ENCODE measurements around the gene XRCC3. TPM values are rescaled to one million over a fixed set of nuclear protein-coding genes. Genes with fewer than 3 reads are reported as not detected.

Gene XRCC3
- total and polyA plus RNA-seq, 2 donors (not counting 3 experiments of a cell fraction or from before 2014, with no cell fraction given) = 13.6 to 27.2 TPM

DNA sequence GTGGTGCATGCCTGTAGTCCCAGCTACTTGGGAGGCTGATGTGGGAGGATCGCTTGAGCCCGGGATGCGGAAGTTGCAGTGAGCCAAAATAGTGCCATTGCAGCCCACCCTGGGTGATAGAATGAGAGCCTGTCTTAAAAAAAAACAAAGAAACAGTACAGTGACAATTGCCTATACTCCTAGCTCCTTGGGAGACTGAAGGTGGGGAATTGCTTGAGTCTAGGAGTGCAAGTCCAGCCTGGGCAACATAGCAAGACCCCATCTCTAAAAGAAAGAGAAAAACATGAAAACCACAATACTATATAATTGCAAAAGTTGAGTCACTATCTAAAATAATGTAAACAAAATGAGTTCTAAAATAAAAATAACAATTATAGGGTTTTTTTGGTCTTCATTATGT, 66.2 kb downstream of the XRCC3 start:
- no peaks in the 10 kb centered on the region for H3K27me3 ChIP-seq (ENCODE audit: control insufficient read depth in 2 of 2, insufficient read depth in 2 of 2, low read length in 2 of 2)
- H3K9me3 ChIP-seq (replicated peaks; ENCODE audit: control insufficient read depth, insufficient read depth, low read length) = no peaks in the 10 kb centered on the region
- no peaks in the 10 kb centered on the region for H3K4me1 ChIP-seq (ENCODE audit: control insufficient read depth, extremely low read depth, insufficient read depth, low read length)
- no peak for DNase-seq (ENCODE audit: low read depth, low spot score)
- no peak overlapping the region for H3K4me2 ChIP-seq (ENCODE audit: insufficient read depth, low read length)
- peaks cover 97% of the 10 kb centered on the region for H3K79me2 ChIP-seq (ENCODE audit: control insufficient read depth, insufficient read depth, low read length)
- no peak overlapping the region for H3K4me3 ChIP-seq (replicated peaks in 1 of 3; ENCODE audit: insufficient read depth in 1 of 3, low read depth in 1 of 3, low read length in 3 of 3)
- H3K9me1 ChIP-seq (replicated peaks; ENCODE audit: control insufficient read depth, extremely low read depth, insufficient read depth, low read length) = no peaks in the 10 kb centered on the region
- BruUV-seq (replicated peaks) = no TSS peak
- ChIA-PET CTCF (interaction anchor here (0.7 kb wide), 1 partner anchor 18 kb away, joined by 3 read pairs; no protein-coding TSS in a partner anchor), POLR2A (interaction anchor here (0.6 kb wide), 1 partner anchor 21 kb away, joined by 5 read pairs; no protein-coding TSS in a partner anchor)
- intact Hi-C loops (cut with micrococcal nuclease) (no loop called here), dilution Hi-C loops (cut with MboI; ENCODE audit: extremely low pct_ligation_motif_present, low sequenced_read_pairs) (no loop called here)
- H4K20me1 ChIP-seq (replicated peaks; ENCODE audit: control insufficient read depth, extremely low read depth, insufficient read depth, low read length) = peaks cover 4% of the 10 kb centered on the region
- no peak overlapping the region for H3K9ac ChIP-seq (replicated peaks; ENCODE audit: extremely low read depth, insufficient read depth, low read length)
- FAIRE-seq = peak; percentile 67
- H3K36me3 ChIP-seq (ENCODE audit: control insufficient read depth in 2 of 2, extremely low read depth in 1 of 2, insufficient read depth in 2 of 2, low read length in 2 of 2) = peaks cover 0 to 3% of the 10 kb centered on the region in 2 experiments
- no peak overlapping the region for H2AFZ ChIP-seq (ENCODE audit: low read depth, low read length)
- TF ChIP-seq POLR2AphosphoS5 (IDR thresholded peaks at IDR 0.05; ENCODE audit: insufficient read depth, low read depth, low read length) = no peak
- no peak overlapping the region for H3K27ac ChIP-seq (ENCODE audit: insufficient read depth, low read depth, low read length)

Small RNAs within 50 kb of the gene (small RNA-seq; reads per million reads assigned to genes)
- gene RF00019 (ENCODE audit: insufficient read depth, insufficient read length, low read depth, low replicate concordance) = not detected

Other genes with a start within 250 kb of the XRCC3 start
- gene CKB, start 192.6 kb downstream of the XRCC3 start, total RNA-seq = 2.4 and 4.0 TPM in 2 replicates
- 6.9 and 10.0 TPM in 2 replicates for gene CKB, start 192.6 kb downstream of the XRCC3 start, polyA plus RNA-seq
- gene TRMT61A, start 186.3 kb downstream of the XRCC3 start, total RNA-seq = 6.8 and 7.5 TPM in 2 replicates
- gene TRMT61A, start 186.3 kb downstream of the XRCC3 start, polyA plus RNA-seq = 10.6 and 12.8 TPM in 2 replicates
- gene BAG5, start 152.8 kb downstream of the XRCC3 start, total RNA-seq = 28.4 and 32.5 TPM in 2 replicates
- gene BAG5, start 152.8 kb downstream of the XRCC3 start, polyA plus RNA-seq = 5.0 and 6.3 TPM in 2 replicates
- 46.4 and 52.6 TPM in 2 replicates for gene COA8, start 152.5 kb downstream of the XRCC3 start, total RNA-seq
- gene COA8, start 152.5 kb downstream of the XRCC3 start, polyA plus RNA-seq = 9.6 and 19.1 TPM in 2 replicates
- 233 and 240 TPM in 2 replicates for gene KLC1, start 86.2 kb downstream of the XRCC3 start, total RNA-seq
- 124 and 128 TPM in 2 replicates for gene KLC1, start 86.2 kb downstream of the XRCC3 start, polyA plus RNA-seq
- 54.5 and 55.8 TPM in 2 replicates for gene ZFYVE21, start 359 bp upstream of the XRCC3 start, total RNA-seq
- 98.3 and 126 TPM in 2 replicates for gene ZFYVE21, start 359 bp upstream of the XRCC3 start, polyA plus RNA-seq
- gene PPP1R13B, start 132.1 kb upstream of the XRCC3 start, total RNA-seq = 29.3 and 30.0 TPM in 2 replicates
- gene PPP1R13B, start 132.1 kb upstream of the XRCC3 start, polyA plus RNA-seq = 10.0 and 10.7 TPM in 2 replicates
- 0.83 and 1.4 TPM in 2 replicates for gene TDRD9, start 213.0 kb upstream of the XRCC3 start, total RNA-seq
- 0.52 and 0.57 TPM in 2 replicates for gene TDRD9, start 213.0 kb upstream of the XRCC3 start, polyA plus RNA-seq
- gene RD3L, start 227.1 kb upstream of the XRCC3 start, total RNA-seq = not detected in 2 replicates
- not detected in 2 replicates for gene RD3L, start 227.1 kb upstream of the XRCC3 start, polyA plus RNA-seq

All from endothelial cell of umbilical vein (primary cell).